Trophoblast cell (in vitro differentiated cells and primary cell): Measurements from ENCODE around the gene MYRIP.

Experiments
- DNase-seq, 2 donors: peaks; one replicate each; pipeline ENCODE4 v3.0.0-alpha.2; 2016
- H2AFZ ChIP-seq: 2 replicates; pipeline ENCODE4 v1.6.1; 2013; ENCODE audit warnings: low read length, moderate library complexity, mild to moderate bottlenecking; ENCODE audit not compliant: insufficient read depth, poor library complexity
- H2AK5ac ChIP-seq: 2 replicates; pipeline ENCODE4 v1.6.1; 2013; ENCODE audit warnings: mild to moderate bottlenecking, low read length
- H2BK120ac ChIP-seq: 2 replicates; pipeline ENCODE4 v1.6.1; 2013; ENCODE audit warnings: low read length, mild to moderate bottlenecking, moderate library complexity; ENCODE audit not compliant: insufficient read depth, poor library complexity
- H2BK12ac ChIP-seq: 2 replicates; pipeline ENCODE4 v1.6.1; 2013; ENCODE audit warnings: mild to moderate bottlenecking, low read length, moderate library complexity
- H2BK5ac ChIP-seq: 2 replicates; pipeline ENCODE4 v1.6.1; 2013; ENCODE audit warnings: low read length, low read depth, moderate library complexity, mild to moderate bottlenecking; ENCODE audit not compliant: poor library complexity
- H3K14ac ChIP-seq: 2 replicates; pipeline ENCODE4 v1.6.1; 2013; ENCODE audit warnings: mild to moderate bottlenecking, low read length
- H3K18ac ChIP-seq: 2 replicates; pipeline ENCODE4 v1.6.1; 2013; ENCODE audit warnings: mild to moderate bottlenecking, low read length
- H3K23ac ChIP-seq: 2 replicates; pipeline ENCODE4 v1.6.1; 2013; ENCODE audit warnings: low read length
- H3K27ac ChIP-seq: 2 replicates; pipeline ENCODE4 v1.5.1; 2013; ENCODE audit warnings: low read depth, mild to moderate bottlenecking, inconsistent platforms, low read length, moderate library complexity
- H3K27me3 ChIP-seq: 2 replicates; pipeline ENCODE4 v1.6.1; 2013; ENCODE audit warnings: inconsistent platforms, mild to moderate bottlenecking, low read length, moderate library complexity; ENCODE audit not compliant: insufficient read depth
- H3K36me3 ChIP-seq, 2 experiments: 1 replicate in 1 of 2; 2 replicates in 1 of 2; pipeline ENCODE4 v1.6.1; 2013; ENCODE audit warnings: low read length in 2 of 2, mild to moderate bottlenecking in 2 of 2, moderate library complexity in 1 of 2; ENCODE audit not compliant: insufficient read depth in 2 of 2, control insufficient read depth in 1 of 2
- H3K4ac ChIP-seq: 2 replicates; pipeline ENCODE4 v1.6.1; 2013; ENCODE audit warnings: low read depth, mild to moderate bottlenecking, low read length, moderate library complexity
- H3K4me1 ChIP-seq, 2 experiments: 1 replicate in 1 of 2; 2 replicates in 1 of 2; pipeline ENCODE4 v1.6.1; 2013; ENCODE audit warnings: low read length in 2 of 2, mild to moderate bottlenecking in 2 of 2, moderate library complexity in 1 of 2; ENCODE audit not compliant: insufficient read depth in 2 of 2, control insufficient read depth in 1 of 2
- H3K4me2 ChIP-seq: 2 replicates; pipeline ENCODE4 v1.6.1; 2013; ENCODE audit warnings: inconsistent platforms, mild to moderate bottlenecking, low read length, moderate library complexity
- H3K4me3 ChIP-seq: 2 replicates; pipeline ENCODE4 v1.5.1; 2013; ENCODE audit warnings: mild to moderate bottlenecking, low read depth, low read length, inconsistent platforms
- H3K79me1 ChIP-seq: one replicate; pipeline ENCODE4 v1.6.1; 2013; ENCODE audit warnings: low read length
- H3K79me2 ChIP-seq: 2 replicates; pipeline ENCODE4 v1.6.1; 2013; ENCODE audit warnings: low read length, mild to moderate bottlenecking; ENCODE audit not compliant: control insufficient read depth, insufficient read depth, poor library complexity
- H3K9ac ChIP-seq: 2 replicates; pipeline ENCODE4 v1.6.1; 2013; ENCODE audit warnings: mild to moderate bottlenecking, low read length
- H3K9me3 ChIP-seq: 2 replicates; pipeline ENCODE4 v1.6.1; 2013; ENCODE audit warnings: low read depth, mild to moderate bottlenecking, control low read depth, inconsistent platforms, low read length; ENCODE audit not compliant: insufficient read depth
- H4K12ac ChIP-seq: 2 replicates; pipeline ENCODE4 v1.6.1; 2013; ENCODE audit warnings: low read depth, mild to moderate bottlenecking, low read length, moderate library complexity
- H4K8ac ChIP-seq: 2 replicates; pipeline ENCODE4 v1.6.1; 2013; ENCODE audit warnings: low read depth, mild to moderate bottlenecking, low read length, moderate library complexity
- H4K91ac ChIP-seq: one replicate; pipeline ENCODE4 v1.6.1; 2013; ENCODE audit warnings: low read depth, mild to moderate bottlenecking, low read length, moderate library complexity
- WGBS: extraction: QIAGEN DNeasy Blood & Tissue Kit; methylation state at CpG from one replicate; pipeline ENCODE4 v1.1.7; 2013; ENCODE audit warnings: missing lambda C conversion rate; ENCODE audit not compliant: insufficient read length, insufficient coverage; ENCODE audit errors: extremely low coverage; 5-methylcytosine and 5-hydroxymethylcytosine counted together

MYRIP gene

GRCh38 chr3:40228792-40229350, 419.5 kb downstream of the MYRIP start:
- Histone ChIP-seq H4K91ac (no peak overlapping the region), H3K4ac (no peak overlapping the region), H3K9ac (no peak overlapping the region), H3K4me2 (no peak overlapping the region), H2BK12ac (no peak overlapping the region), H3K27me3 (no peaks in the 10 kb centered on the region), H4K12ac (no peak overlapping the region), H2BK5ac (no peak overlapping the region), H3K14ac (no peak overlapping the region), H3K23ac (no peak overlapping the region), H3K27ac (no peak overlapping the region), H2BK120ac (no peak overlapping the region), H3K9me3 (no peaks in the 10 kb centered on the region), H2AK5ac (no peak overlapping the region), H3K18ac (no peak overlapping the region), H4K8ac (no peak overlapping the region), H3K79me2 (no peaks in the 10 kb centered on the region), H2AFZ (no peak overlapping the region), H3K36me3 (no peaks in the 10 kb centered on the region), H3K79me1 (no peaks in the 10 kb centered on the region), H3K4me3 (no peak overlapping the region), H3K4me1 (no peaks in the 10 kb centered on the region)
- WGBS, result no CpG with 5 or more reads among the region's 5 CpGs
- DNase-seq, result no peak

GRCh38 chr3:40229386-40229785, 420.0 kb downstream of the MYRIP start:
- Histone ChIP-seq H2BK5ac (no peak overlapping the region), H3K79me1 (no peaks in the 10 kb centered on the region), H2BK12ac (no peak overlapping the region), H3K4ac (no peak overlapping the region), H3K79me2 (no peaks in the 10 kb centered on the region), H3K9ac (no peak overlapping the region), H3K36me3 (no peaks in the 10 kb centered on the region), H2BK120ac (no peak overlapping the region), H2AFZ (no peak overlapping the region), H3K9me3 (no peaks in the 10 kb centered on the region), H3K27ac (no peak overlapping the region), H4K8ac (no peak overlapping the region), H3K18ac (no peak overlapping the region), H3K4me3 (no peak overlapping the region), H4K12ac (no peak overlapping the region), H3K14ac (no peak overlapping the region), H3K4me1 (no peaks in the 10 kb centered on the region), H2AK5ac (no peak overlapping the region), H3K23ac (no peak overlapping the region), H3K4me2 (no peak overlapping the region), H3K27me3 (no peaks in the 10 kb centered on the region), H4K91ac (no peak overlapping the region)
- DNase-seq, result peak; percentile 7 to 21
- WGBS, result no CpG with 5 or more reads among the region's 6 CpGs

GRCh38 chr3:40229963-40230362, 420.6 kb downstream of the MYRIP start:
- Histone ChIP-seq H3K4me1 (no peaks in the 10 kb centered on the region), H3K9ac (no peak overlapping the region), H3K27ac (no peak overlapping the region), H4K8ac (no peak overlapping the region), H2BK12ac (no peak overlapping the region), H2AK5ac (no peak overlapping the region), H3K14ac (no peak overlapping the region), H2BK120ac (no peak overlapping the region), H3K79me2 (no peaks in the 10 kb centered on the region), H3K4me3 (no peak overlapping the region), H3K79me1 (no peaks in the 10 kb centered on the region), H3K23ac (no peak overlapping the region), H3K9me3 (no peaks in the 10 kb centered on the region), H3K36me3 (no peaks in the 10 kb centered on the region), H3K18ac (no peak overlapping the region), H2AFZ (no peak overlapping the region), H3K4ac (no peak overlapping the region), H3K4me2 (no peak overlapping the region), H3K27me3 (no peaks in the 10 kb centered on the region), H2BK5ac (no peak overlapping the region), H4K12ac (no peak overlapping the region), H4K91ac (no peak overlapping the region)
- no CpG with 5 or more reads among the region's 1 CpG for WGBS
- DNase-seq, result no peak

- Histone ChIP-seq H3K9ac (no peak overlapping the region), H2AK5ac (no peak overlapping the region), H3K9me3 (no peaks in the 10 kb centered on the region), H3K4me3 (no peak overlapping the region), H4K8ac (no peak overlapping the region), H3K36me3 (no peaks in the 10 kb centered on the region), H3K14ac (no peak overlapping the region), H4K91ac (no peak overlapping the region), H2BK5ac (no peak overlapping the region), H3K18ac (no peak overlapping the region), H3K27me3 (no peaks in the 10 kb centered on the region), H3K27ac (no peak overlapping the region), H4K12ac (no peak overlapping the region), H3K4ac (no peak overlapping the region), H3K4me2 (no peak overlapping the region), H2AFZ (no peak overlapping the region), H3K4me1 (no peaks in the 10 kb centered on the region), H2BK12ac (no peak overlapping the region), H3K79me1 (no peaks in the 10 kb centered on the region), H2BK120ac (no peak overlapping the region), H3K79me2 (no peaks in the 10 kb centered on the region), H3K23ac (no peak overlapping the region)
- no peak for DNase-seq
These were observed 421.0 kb downstream of the MYRIP start for GRCh38 chr3:40230382-40230781.
